Body of pancreas (tissue), 4 donors: ENCODE results near the gene MGARP.

ENCODE experiments used
- CTCF ChIP-seq, 7 experiments: fragments of 450-650 bp in 4 of 7; fragments of 200-600 bp in 3 of 7; sonication (generic) in 3 of 7; IDR thresholded peaks; one replicate each; pipeline ENCODE4 v1.5.1; 2016 to 2019; ENCODE audit warnings: antibody characterized with exemption in 7 of 7
- POLR2A ChIP-seq, 3 donors: fragments of 450-650 bp; IDR thresholded peaks; one replicate each; pipeline ENCODE4 v1.6.1; 2016; ENCODE audit warnings: antibody characterized with exemption in 3 of 3, mild to moderate bottlenecking in 2 of 3

- TF ChIP-seq CTCF (IDR thresholded peaks at IDR 0.05) (no peak), POLR2A (IDR thresholded peaks at IDR 0.05) (no peak)
These were observed 32.7 kb upstream of the MGARP start for GRCh38 chr4:139312552-139313332.
